ENCODE results near the gene PCNX2. TPM values are rescaled to one million over a fixed set of nuclear protein-coding genes. Genes with fewer than 3 reads are reported as not detected.

PCNX2 gene
- total RNA-seq, 4 donors from 2014 or later: 5.0 to 12.5 (median 9.6) TPM

- H3K4me3 ChIP-seq (ENCODE audit: low read depth, poor library complexity, severe bottlenecking): no peak overlapping the region
- intact Hi-C loops (cut with DNase I; ENCODE audit: low total_unique reads): no loop called here
- 64 to 72% methylated on average over 8 of the region's 8 CpGs for WGBS, 2 donors
- no peak for TF ChIP-seq CTCF (IDR thresholded peaks at IDR 0.05)
- TF ChIP-seq POLR2A (IDR thresholded peaks at IDR 0.05): no peak
- no peak for DNase-seq (ENCODE audit: low spot score in 2 of 2)
Measured at GRCh38 chr1:233020426-233020825, 275.1 kb downstream of the PCNX2 start.

DNA sequence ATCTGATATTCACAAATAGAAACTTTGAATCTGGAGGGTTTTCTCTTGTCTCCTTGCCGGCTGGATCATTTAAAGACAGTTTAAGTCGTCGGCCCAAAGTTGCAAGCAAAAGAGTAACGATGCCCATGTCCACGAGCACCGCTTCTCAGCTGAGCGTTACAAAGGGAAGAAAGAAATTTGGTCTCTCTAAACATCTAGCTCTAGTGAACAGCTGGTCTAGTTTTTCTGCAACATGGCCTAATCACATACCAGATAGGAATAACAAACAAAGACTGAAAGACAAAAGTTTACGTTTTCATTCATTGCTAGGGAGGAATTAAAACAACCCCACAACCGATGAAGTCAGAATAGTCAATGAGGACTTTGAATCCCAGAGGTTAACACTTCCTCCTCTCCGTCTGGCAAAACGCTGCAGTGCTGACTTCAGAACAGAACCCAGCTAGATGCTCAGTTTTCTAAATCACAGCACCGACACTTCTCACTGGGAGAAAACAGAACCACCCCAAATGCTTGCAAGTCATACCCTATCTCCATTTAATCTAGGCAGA is 275.7 kb downstream of the PCNX2 start:
- intact Hi-C loops (cut with DNase I; ENCODE audit: low total_unique reads): no loop called here
- no peak overlapping the region for H3K4me3 ChIP-seq (ENCODE audit: low read depth, poor library complexity, severe bottlenecking)
- TF ChIP-seq POLR2A (IDR thresholded peaks at IDR 0.05) (no peak), CTCF (IDR thresholded peaks at IDR 0.05) (no peak)
- WGBS, 2 donors: 78 to 84% methylated on average over 12 of the region's 12 CpGs
- no peak for DNase-seq (ENCODE audit: low spot score in 2 of 2)

DNA sequence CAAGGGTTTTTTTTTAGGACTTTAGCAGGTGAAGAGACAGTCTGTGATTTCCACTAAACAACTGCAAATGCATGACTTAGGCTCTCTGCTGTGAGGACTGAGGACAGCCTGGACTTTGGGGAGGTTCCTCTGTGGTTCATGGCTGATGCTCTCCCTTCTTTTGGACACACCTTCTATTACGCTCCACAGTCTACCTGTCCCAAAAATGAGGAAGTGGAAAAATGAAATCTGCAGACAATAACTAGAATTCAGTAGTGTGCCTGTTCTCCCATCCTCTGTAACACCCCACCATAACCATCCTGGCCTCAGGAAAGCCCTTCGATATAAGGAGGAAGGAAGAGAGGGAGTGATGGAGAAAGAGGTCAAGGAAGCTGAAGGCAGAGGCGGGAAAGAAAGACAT is 276.4 kb downstream of the PCNX2 start:
- 91 to 96% methylated on average over 3 of the region's 3 CpGs for WGBS, 2 donors
- intact Hi-C loops (cut with DNase I; ENCODE audit: low total_unique reads): no loop called here
- DNase-seq (ENCODE audit: low spot score in 2 of 2): no peak
- TF ChIP-seq CTCF (IDR thresholded peaks at IDR 0.05) (no peak), POLR2A (IDR thresholded peaks at IDR 0.05) (no peak)
- no peak overlapping the region for H3K4me3 ChIP-seq (ENCODE audit: low read depth, poor library complexity, severe bottlenecking)

DNA sequence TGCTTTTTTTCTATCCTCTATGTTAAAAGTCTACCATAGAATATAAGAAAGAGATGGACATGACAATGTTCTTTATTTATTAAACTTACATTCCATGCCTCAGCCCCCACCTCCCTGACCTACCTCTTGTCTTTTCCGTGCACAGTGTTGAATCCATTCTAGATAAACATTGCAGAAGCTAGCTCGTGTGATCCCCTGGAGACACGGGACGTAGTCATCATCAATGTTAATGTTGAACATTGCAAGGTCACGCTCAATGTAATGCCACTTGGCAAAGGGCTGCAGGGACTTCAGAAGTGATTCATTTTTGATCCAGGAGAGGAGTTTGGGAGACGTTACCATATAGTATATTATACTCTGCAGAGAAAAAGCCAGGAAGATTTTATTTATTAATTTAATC is 278.7 kb downstream of the PCNX2 start:
- 90 to 98% methylated on average over 6 of the region's 6 CpGs for WGBS, 2 donors

DNA sequence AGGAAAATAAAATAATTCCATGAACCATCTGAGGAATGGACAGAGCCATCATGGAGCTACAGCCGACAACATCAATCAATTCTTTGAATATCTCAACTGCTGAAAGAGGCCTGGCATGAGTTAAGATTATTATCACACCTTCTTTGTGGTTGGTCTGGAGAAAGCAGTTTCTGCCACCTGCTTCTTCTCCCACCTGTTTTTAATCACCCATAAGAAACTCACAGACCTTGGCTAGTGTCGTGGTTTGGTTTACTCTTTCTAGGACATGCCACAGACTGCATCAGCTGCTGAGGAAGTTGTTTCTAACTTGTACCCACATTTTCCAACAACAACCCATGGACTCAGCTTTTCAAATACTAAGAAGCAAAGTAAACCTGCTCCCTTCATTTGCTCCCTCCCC is 279.6 kb downstream of the PCNX2 start:
- no peak for TF ChIP-seq POLR2A (IDR thresholded peaks at IDR 0.05)
- no peak for TF ChIP-seq CTCF (IDR thresholded peaks at IDR 0.05)
- H3K4me3 ChIP-seq (ENCODE audit: low read depth, poor library complexity, severe bottlenecking): no peak overlapping the region
- intact Hi-C loops (cut with DNase I; ENCODE audit: low total_unique reads): no loop called here
- no peak for DNase-seq (ENCODE audit: low spot score in 2 of 2)
- WGBS, 2 donors: 78 to 82% methylated on average over 2 of the region's 2 CpGs

More for the DNA sequence above, 278.7 kb downstream of the PCNX2 start:
- no peak for TF ChIP-seq CTCF (IDR thresholded peaks at IDR 0.05)
- TF ChIP-seq POLR2A (IDR thresholded peaks at IDR 0.05): no peak
- no peak for DNase-seq (ENCODE audit: low spot score in 2 of 2)
- H3K4me3 ChIP-seq (ENCODE audit: low read depth, poor library complexity, severe bottlenecking): no peak overlapping the region
- intact Hi-C loops (cut with DNase I; ENCODE audit: low total_unique reads): no loop called here

GRCh38 chr1:233012021-233012420 is 283.5 kb downstream of the PCNX2 start:
- no peak overlapping the region for H3K4me3 ChIP-seq (ENCODE audit: low read depth, poor library complexity, severe bottlenecking)
- DNase-seq (ENCODE audit: low spot score in 2 of 2): no peak
- WGBS, 2 donors: 87 to 100% methylated on average over 1 of the region's 1 CpG
- TF ChIP-seq CTCF (IDR thresholded peaks at IDR 0.05) (no peak), POLR2A (IDR thresholded peaks at IDR 0.05) (no peak)
- intact Hi-C loops (cut with DNase I; ENCODE audit: low total_unique reads): no loop called here

Measured in lower leg skin (tissue), 4 donors.